HCT116 (cell line): ENCODE measurements around the gene CENPT. TPM values are rescaled to one million over a fixed set of nuclear protein-coding genes. Genes with fewer than 3 reads are reported as not detected.

Experiments used
- ATAC-seq: fragments of 200-7000 bp; cut with Tn5 transposase; 2 replicates; pipeline ENCODE4 v1.9.1; 2020; ENCODE audit warnings: mild to moderate bottlenecking, moderate library complexity
- BruUV-seq: library from RNA; stranded (reverse); fragments of 400-500 nt; replicated peaks from 2 replicates; lab custom pipeline; 2021; lab: Mats Ljungman, UMichigan
- CTCF ChIA-PET: fragments of 300-600 bp; sonication (Branson Sonifier 250); formaldehyde crosslinking; loops from one replicate; lab custom pipeline; 2021; ENCODE audit warnings: antibody characterized with exemption; lab: Charles Lee
- POLR2A ChIA-PET: fragments of 300-600, 350-600 bp; sonication (Branson Sonifier 250); formaldehyde crosslinking; loops from one replicate; lab custom pipeline; 2021; ENCODE audit warnings: antibody characterized with exemption; lab: Charles Lee
- RAD21 ChIA-PET, 2 experiments: fragments of 300-600 bp; sonication (Branson Sonifier 250); formaldehyde crosslinking; loops; one replicate each; lab custom pipeline; 2023; ENCODE audit warnings: low total read pairs in 2 of 2; ENCODE audit not compliant: uncharacterized antibody in 2 of 2, unreplicated experiment in 2 of 2, low non-redundant PET in 1 of 2; lab: Charles Lee
- DNase-seq: peaks from one replicate; pipeline ENCODE4 v3.0.0-alpha.2; 2010; ENCODE audit warnings: low read depth, low spot score
- H2AFZ ChIP-seq: fragments of 200-600 bp; shearing (Covaris generic), sonication (generic); 2 replicates; pipeline ENCODE4 v1.6.1; 2017; ENCODE audit warnings: low read depth, mixed run types, mixed read lengths, antibody characterized with exemption, low read length; ENCODE audit not compliant: poor library complexity, severe bottlenecking
- H3K27ac ChIP-seq: 2 replicates; pipeline ENCODE4 v1.5.1; 2012; ENCODE audit warnings: low read depth, low read length
- H3K27me3 ChIP-seq: fragments of 200-600 bp; sonication (generic); 2 replicates; pipeline ENCODE4 v1.6.1; 2016; ENCODE audit warnings: mixed run types, low read length, mixed read lengths; ENCODE audit not compliant: insufficient read depth
- H3K36me3 ChIP-seq, 2 experiments: fragments of 200-500 bp in 1 of 2; fragments of 200-600 bp in 1 of 2; sonication (Bioruptor generic) in 1 of 2; sonication (generic) in 1 of 2; 2 replicates each; pipeline versions ENCODE4 v1.5.1 to v1.6.1; 2014 to 2016; ENCODE audit warnings: low read length in 2 of 2, inconsistent platforms in 1 of 2, mixed read lengths in 1 of 2, mixed run types in 1 of 2; ENCODE audit not compliant: insufficient read depth in 2 of 2, control insufficient read depth in 1 of 2
- H3K4me1 ChIP-seq, 2 experiments: fragments of 200-600 bp in 1 of 2; sonication (generic) in 1 of 2; 2 replicates each; pipeline versions ENCODE4 v1.5.1 to v1.6.1; 2012 to 2017; ENCODE audit warnings: low read length in 2 of 2, inconsistent platforms in 1 of 2, mild to moderate bottlenecking in 1 of 2, mixed read lengths in 1 of 2, mixed run types in 1 of 2, moderate library complexity in 1 of 2; ENCODE audit not compliant: insufficient read depth in 2 of 2, control insufficient read depth in 1 of 2
- H3K4me2 ChIP-seq: fragments of 200-600 bp; sonication (generic); 2 replicates; pipeline ENCODE4 v1.6.1; 2017; ENCODE audit warnings: mixed run types, low read length, mixed read lengths
- H3K4me3 ChIP-seq, 2 experiments: fragments of 200-600 bp in 1 of 2; sonication (generic) in 1 of 2; replicated peaks in 1 of 2; 2 replicates each; pipeline ENCODE4 v1.5.1; 2011 to 2016; ENCODE audit warnings: low read length in 2 of 2, control low read depth in 1 of 2, low read depth in 1 of 2, mild to moderate bottlenecking in 1 of 2, mixed read lengths in 1 of 2, mixed run types in 1 of 2
- H3K79me2 ChIP-seq: fragments of 200-600 bp; sonication (generic); 2 replicates; pipeline ENCODE4 v1.6.1; 2017; ENCODE audit warnings: mild to moderate bottlenecking, mixed run types, low read length, moderate library complexity, mixed read lengths; ENCODE audit not compliant: insufficient read depth
- H3K9ac ChIP-seq: fragments of 200-600 bp; sonication (generic); 2 replicates; pipeline ENCODE4 v1.6.1; 2016; ENCODE audit warnings: low read length, mixed read lengths
- H3K9me2 ChIP-seq: fragments of 200-600 bp; sonication (generic), shearing (Covaris generic); 2 replicates; pipeline ENCODE4 v1.6.1; 2017; ENCODE audit warnings: mixed run types, mild to moderate bottlenecking, moderate library complexity; ENCODE audit not compliant: insufficient read depth
- H3K9me3 ChIP-seq, 2 experiments: fragments of 200-500 bp in 1 of 2; fragments of 200-600 bp in 1 of 2; sonication (Bioruptor generic) in 1 of 2; sonication (generic) in 1 of 2; 2 replicates each; pipeline ENCODE4 v1.6.1; 2014 to 2017; ENCODE audit warnings: low read length in 2 of 2, mixed read lengths in 2 of 2, inconsistent platforms in 1 of 2, low read depth in 1 of 2, mild to moderate bottlenecking in 1 of 2, mixed run types in 1 of 2, moderate library complexity in 1 of 2; ENCODE audit not compliant: control insufficient read depth in 1 of 2, insufficient read depth in 1 of 2
- H4K20me1 ChIP-seq: fragments of 200-600 bp; sonication (generic), shearing (Covaris generic); 2 replicates; pipeline ENCODE4 v1.6.1; 2017; ENCODE audit warnings: mixed run types, mild to moderate bottlenecking, moderate library complexity; ENCODE audit not compliant: insufficient read depth
- EGR1 ChIP-seq: IDR thresholded peaks from 2 replicates; pipeline ENCODE4 v1.6.1; 2012; ENCODE audit warnings: low read depth
- ELF1 ChIP-seq: IDR thresholded peaks from 2 replicates; pipeline ENCODE4 v1.6.1; 2012; ENCODE audit warnings: low read depth, borderline replicate concordance
- EZH2phosphoT487 ChIP-seq: fragments of 200-600 bp; IDR thresholded peaks from 2 replicates; pipeline ENCODE4 v1.6.1; 2018; ENCODE audit warnings: antibody characterized with exemption, borderline replicate concordance
- JUND ChIP-seq: IDR thresholded peaks from 2 replicates; pipeline ENCODE4 v1.6.1; 2012
- TCF7L2 ChIP-seq: IDR thresholded peaks from 2 replicates; pipeline ENCODE4 v1.7.0; 2011; ENCODE audit warnings: borderline replicate concordance, inconsistent platforms; ENCODE audit not compliant: insufficient read depth, insufficient read length; ENCODE audit errors: extremely low read depth
- intact Hi-C: fragments of 100-400 bp; cut with micrococcal nuclease; formaldehyde crosslinking; loops from 2 replicates; pipeline ENCODE4 v1.10.0; 2022
- total RNA-seq: library from RNA; stranded (reverse); gene quantifications from one replicate; pipeline ENCODE4 v1.2.1, GENCODE V29; 2021; ENCODE audit not compliant: unreplicated experiment
- TF ChIP-seq, protein P1 (sequence below): IDR thresholded peaks from 2 replicates; pipeline ENCODE4 v1.6.1; 2012; ENCODE audit warnings: low read depth
- TF ChIP-seq, protein P2 (sequence below): IDR thresholded peaks from 2 replicates; pipeline ENCODE4 v1.6.1; 2012

The CENPT gene
- total RNA-seq, 1 experiment from 2014 or later = 40.5 TPM

DNA sequence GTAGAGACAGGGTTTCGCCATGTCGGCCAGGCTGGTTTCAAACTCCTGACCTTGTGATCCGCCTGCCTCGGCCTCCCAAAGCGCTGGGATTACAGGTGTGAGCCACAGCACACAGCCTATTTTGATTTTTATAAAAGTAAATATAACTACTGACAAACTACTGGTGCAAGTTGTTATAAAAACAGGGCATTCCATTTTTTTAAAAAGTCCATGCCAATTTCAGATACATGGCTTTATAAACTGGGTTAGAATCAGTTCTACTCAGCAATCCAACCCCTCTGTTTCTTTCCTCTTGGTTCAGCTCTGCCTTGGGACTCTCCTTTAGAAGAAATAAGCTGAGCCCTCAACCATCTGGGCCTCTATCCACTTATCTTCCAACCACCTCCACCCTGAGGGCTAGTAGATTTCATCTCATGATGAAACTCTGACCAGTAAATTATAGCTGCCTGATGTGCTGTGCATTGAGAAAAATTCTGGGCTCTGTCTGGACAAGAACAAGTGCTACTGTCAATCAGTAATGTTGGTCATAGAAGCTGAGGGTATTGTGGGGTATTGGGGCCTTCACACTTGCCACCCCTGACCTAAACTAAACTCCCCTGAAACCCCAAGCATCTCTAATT, 51.3 kb downstream of the CENPT start (continued):
- TF ChIP-seq, protein P1, sequence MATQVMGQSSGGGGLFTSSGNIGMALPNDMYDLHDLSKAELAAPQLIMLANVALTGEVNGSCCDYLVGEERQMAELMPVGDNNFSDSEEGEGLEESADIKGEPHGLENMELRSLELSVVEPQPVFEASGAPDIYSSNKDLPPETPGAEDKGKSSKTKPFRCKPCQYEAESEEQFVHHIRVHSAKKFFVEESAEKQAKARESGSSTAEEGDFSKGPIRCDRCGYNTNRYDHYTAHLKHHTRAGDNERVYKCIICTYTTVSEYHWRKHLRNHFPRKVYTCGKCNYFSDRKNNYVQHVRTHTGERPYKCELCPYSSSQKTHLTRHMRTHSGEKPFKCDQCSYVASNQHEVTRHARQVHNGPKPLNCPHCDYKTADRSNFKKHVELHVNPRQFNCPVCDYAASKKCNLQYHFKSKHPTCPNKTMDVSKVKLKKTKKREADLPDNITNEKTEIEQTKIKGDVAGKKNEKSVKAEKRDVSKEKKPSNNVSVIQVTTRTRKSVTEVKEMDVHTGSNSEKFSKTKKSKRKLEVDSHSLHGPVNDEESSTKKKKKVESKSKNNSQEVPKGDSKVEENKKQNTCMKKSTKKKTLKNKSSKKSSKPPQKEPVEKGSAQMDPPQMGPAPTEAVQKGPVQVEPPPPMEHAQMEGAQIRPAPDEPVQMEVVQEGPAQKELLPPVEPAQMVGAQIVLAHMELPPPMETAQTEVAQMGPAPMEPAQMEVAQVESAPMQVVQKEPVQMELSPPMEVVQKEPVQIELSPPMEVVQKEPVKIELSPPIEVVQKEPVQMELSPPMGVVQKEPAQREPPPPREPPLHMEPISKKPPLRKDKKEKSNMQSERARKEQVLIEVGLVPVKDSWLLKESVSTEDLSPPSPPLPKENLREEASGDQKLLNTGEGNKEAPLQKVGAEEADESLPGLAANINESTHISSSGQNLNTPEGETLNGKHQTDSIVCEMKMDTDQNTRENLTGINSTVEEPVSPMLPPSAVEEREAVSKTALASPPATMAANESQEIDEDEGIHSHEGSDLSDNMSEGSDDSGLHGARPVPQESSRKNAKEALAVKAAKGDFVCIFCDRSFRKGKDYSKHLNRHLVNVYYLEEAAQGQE = no peak

DNA sequence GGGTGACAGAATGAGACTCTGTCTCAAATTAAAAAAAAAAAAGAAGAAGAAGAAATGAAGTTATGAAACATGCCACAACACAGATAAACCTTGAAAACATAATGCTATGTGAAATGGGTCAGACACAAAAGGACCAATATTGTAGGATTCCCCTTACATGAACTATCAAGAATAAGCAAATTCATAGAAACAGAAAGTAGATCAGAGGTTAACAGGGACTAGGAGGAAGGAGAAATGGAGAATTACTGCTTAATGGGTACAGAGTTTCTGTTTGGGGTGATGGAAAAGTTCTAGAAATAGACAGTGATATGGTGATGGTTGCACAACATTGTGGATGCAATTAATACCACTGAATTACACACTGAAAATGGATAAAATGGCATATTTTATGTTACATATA, 57.4 kb downstream of the CENPT start:
- peaks cover 8% of the 10 kb centered on the region for H3K79me2 ChIP-seq
- H3K9me3 ChIP-seq = no peaks in the 10 kb centered on the region
- no peak overlapping the region for H3K9ac ChIP-seq
- ATAC-seq = no peak
- POLR2A ChIA-PET = no interaction called here
- H3K4me2 ChIP-seq = no peak overlapping the region
- no peaks in the 10 kb centered on the region for H3K9me2 ChIP-seq
- H3K4me1 ChIP-seq = no peaks in the 10 kb centered on the region
- H3K36me3 ChIP-seq = no peaks in the 10 kb centered on the region
- CTCF ChIA-PET = no interaction called here
- intact Hi-C loops = no loop called here
- RAD21 ChIA-PET = no interaction called here
- BruUV-seq = no TSS peak
- TF ChIP-seq TCF7L2 (no peak), JUND (no peak), EGR1 (no peak), ELF1 (no peak), EZH2phosphoT487 (no peak)
- TF ChIP-seq, protein P2, sequence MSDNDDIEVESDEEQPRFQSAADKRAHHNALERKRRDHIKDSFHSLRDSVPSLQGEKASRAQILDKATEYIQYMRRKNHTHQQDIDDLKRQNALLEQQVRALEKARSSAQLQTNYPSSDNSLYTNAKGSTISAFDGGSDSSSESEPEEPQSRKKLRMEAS = no peak
- TF ChIP-seq, all 23 proteins: peak for 0
- H4K20me1 ChIP-seq = no peaks in the 10 kb centered on the region
- no peaks in the 10 kb centered on the region for H3K27me3 ChIP-seq
- DNase-seq = no peak
- no peak overlapping the region for H3K27ac ChIP-seq
- no peak overlapping the region for H3K4me3 ChIP-seq
- H2AFZ ChIP-seq = no peak overlapping the region
